ENCODE results near the gene ATG5. TPM values are rescaled to one million over a fixed set of nuclear protein-coding genes. Genes with fewer than 3 reads are reported as not detected.

Gene ATG5
- polyA plus RNA-seq, 1 donor from 2014 or later = 45.5 TPM

DNA sequence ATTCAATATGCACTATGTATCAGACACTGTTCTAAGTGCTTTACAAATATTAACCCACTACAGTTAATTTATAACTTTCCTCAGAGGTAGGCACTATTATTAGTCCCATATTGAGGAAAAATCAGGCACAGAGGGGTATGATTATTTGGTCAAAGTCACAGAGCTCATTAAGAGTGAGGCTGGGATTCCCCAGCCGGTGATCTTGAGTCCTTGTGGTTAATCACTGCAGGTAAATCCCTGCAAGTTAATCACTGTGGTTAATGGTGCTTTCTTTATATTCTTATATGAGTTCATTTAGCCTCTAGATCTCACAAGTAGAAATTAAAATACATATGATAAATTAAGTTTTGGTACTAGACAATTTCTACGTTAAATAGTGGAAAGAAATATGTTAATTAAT lies 44.2 kb upstream of the ATG5 start:
- no peak overlapping the region for H2AFZ ChIP-seq (ENCODE audit: low read depth, low read length)
- H4K20me1 ChIP-seq (ENCODE audit: insufficient read depth) = no peaks in the 10 kb centered on the region
- no peak for TF ChIP-seq RAD21 (conservative IDR thresholded peaks at IDR 0.05)
- TF ChIP-seq, protein P1, sequence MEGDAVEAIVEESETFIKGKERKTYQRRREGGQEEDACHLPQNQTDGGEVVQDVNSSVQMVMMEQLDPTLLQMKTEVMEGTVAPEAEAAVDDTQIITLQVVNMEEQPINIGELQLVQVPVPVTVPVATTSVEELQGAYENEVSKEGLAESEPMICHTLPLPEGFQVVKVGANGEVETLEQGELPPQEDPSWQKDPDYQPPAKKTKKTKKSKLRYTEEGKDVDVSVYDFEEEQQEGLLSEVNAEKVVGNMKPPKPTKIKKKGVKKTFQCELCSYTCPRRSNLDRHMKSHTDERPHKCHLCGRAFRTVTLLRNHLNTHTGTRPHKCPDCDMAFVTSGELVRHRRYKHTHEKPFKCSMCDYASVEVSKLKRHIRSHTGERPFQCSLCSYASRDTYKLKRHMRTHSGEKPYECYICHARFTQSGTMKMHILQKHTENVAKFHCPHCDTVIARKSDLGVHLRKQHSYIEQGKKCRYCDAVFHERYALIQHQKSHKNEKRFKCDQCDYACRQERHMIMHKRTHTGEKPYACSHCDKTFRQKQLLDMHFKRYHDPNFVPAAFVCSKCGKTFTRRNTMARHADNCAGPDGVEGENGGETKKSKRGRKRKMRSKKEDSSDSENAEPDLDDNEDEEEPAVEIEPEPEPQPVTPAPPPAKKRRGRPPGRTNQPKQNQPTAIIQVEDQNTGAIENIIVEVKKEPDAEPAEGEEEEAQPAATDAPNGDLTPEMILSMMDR (IDR thresholded peaks at IDR 0.05; ENCODE audit: poor library complexity, severe bottlenecking) = no peak
- no peak for TF ChIP-seq EZH2 (IDR thresholded peaks at IDR 0.05; ENCODE audit: borderline replicate concordance, insufficient read depth, low read length, poor library complexity, severe bottlenecking)
- TF ChIP-seq EP300 (conservative IDR thresholded peaks at IDR 0.05; ENCODE audit: poor library complexity, severe bottlenecking) = no peak
- no peak for TF ChIP-seq TAF1 (IDR thresholded peaks at IDR 0.05; ENCODE audit: low read depth)
- TF ChIP-seq MXI1 (conservative IDR thresholded peaks at IDR 0.05; ENCODE audit: poor library complexity, severe bottlenecking) = no peak
- no peak for TF ChIP-seq POLR2AphosphoS5 (IDR thresholded peaks at IDR 0.05)
- no peaks in the 10 kb centered on the region for H3K36me3 ChIP-seq (ENCODE audit: insufficient read depth, low read length)
- no peak overlapping the region for H3K27ac ChIP-seq (ENCODE audit: low read length)
- no peaks in the 10 kb centered on the region for H3K79me2 ChIP-seq (replicated peaks; ENCODE audit: insufficient read depth, low read length)
- no peaks in the 10 kb centered on the region for H3F3A ChIP-seq (ENCODE audit: insufficient read depth, low read length, poor library complexity, severe bottlenecking)
- H3K9me2 ChIP-seq (ENCODE audit: insufficient read depth, low read length) = no peaks in the 10 kb centered on the region
- no peaks in the 10 kb centered on the region for H3K9me3 ChIP-seq (ENCODE audit: low read length)
- no peaks in the 10 kb centered on the region for H3K27me3 ChIP-seq (ENCODE audit: insufficient read depth, low read depth, low read length)
- H3K9ac ChIP-seq (ENCODE audit: low read length) = no peak overlapping the region
- H3K4me2 ChIP-seq (ENCODE audit: low read length) = no peak overlapping the region
- no peak overlapping the region for H3K4me3 ChIP-seq (ENCODE audit: low read length)

DNA sequence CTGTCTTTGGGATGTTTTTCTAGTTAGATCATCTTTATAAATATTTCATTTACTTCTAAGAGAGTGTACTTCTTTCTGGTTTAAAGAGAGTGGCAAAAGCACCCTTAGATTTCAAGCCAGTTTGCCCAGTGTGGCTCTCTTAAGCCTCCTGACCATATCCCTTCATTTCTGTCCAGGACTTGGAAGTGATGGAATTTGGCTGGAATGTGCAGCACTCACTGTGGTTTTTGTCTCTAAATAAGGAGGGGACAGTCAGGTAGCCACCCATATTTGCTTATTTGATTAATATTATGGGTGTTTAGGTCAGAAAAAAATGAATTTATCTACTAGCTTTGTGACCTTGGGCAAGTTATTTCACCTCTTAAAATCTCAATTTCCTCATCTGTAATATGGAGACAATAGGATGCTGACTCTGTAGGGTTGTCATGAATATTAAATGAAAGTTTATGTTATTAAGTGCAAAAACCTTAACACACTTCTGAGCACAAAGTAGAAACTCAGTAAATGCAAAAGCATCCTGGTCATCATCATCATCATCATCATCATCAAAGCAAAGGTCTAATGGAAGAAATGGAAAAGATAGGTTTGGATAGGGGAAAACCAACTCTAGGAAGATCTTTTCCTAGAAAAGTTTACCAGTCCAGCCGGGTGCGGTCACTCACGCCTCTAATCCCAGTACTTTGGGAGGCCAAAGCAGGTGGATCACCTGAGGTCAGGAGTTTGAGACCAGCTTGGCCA lies 38.0 kb upstream of the ATG5 start:
- no peak overlapping the region for H3K9ac ChIP-seq (ENCODE audit: low read length)
- H3K27me3 ChIP-seq (ENCODE audit: insufficient read depth, low read depth, low read length) = peaks cover 34% of the 10 kb centered on the region
- no peak overlapping the region for H3K4me3 ChIP-seq (ENCODE audit: low read length)
- TF ChIP-seq EP300 (conservative IDR thresholded peaks at IDR 0.05; ENCODE audit: poor library complexity, severe bottlenecking) (no peak), SMC3 (conservative IDR thresholded peaks at IDR 0.05; ENCODE audit: poor library complexity) (no peak), TAF1 (IDR thresholded peaks at IDR 0.05; ENCODE audit: low read depth) (no peak), POLR2AphosphoS5 (IDR thresholded peaks at IDR 0.05) (no peak), EZH2 (IDR thresholded peaks at IDR 0.05; ENCODE audit: borderline replicate concordance, insufficient read depth, low read length, poor library complexity, severe bottlenecking) (no peak), MXI1 (conservative IDR thresholded peaks at IDR 0.05; ENCODE audit: poor library complexity, severe bottlenecking) (no peak)
- H3K9me3 ChIP-seq (ENCODE audit: low read length) = no peaks in the 10 kb centered on the region
- H3K79me2 ChIP-seq (replicated peaks; ENCODE audit: insufficient read depth, low read length) = no peaks in the 10 kb centered on the region
- H3K36me3 ChIP-seq (ENCODE audit: insufficient read depth, low read length) = no peaks in the 10 kb centered on the region
- H3K27ac ChIP-seq (ENCODE audit: low read length) = no peak overlapping the region
- H4K20me1 ChIP-seq (ENCODE audit: insufficient read depth) = no peaks in the 10 kb centered on the region
- no peaks in the 10 kb centered on the region for H3F3A ChIP-seq (ENCODE audit: insufficient read depth, low read length, poor library complexity, severe bottlenecking)
- no peaks in the 10 kb centered on the region for H3K9me2 ChIP-seq (ENCODE audit: insufficient read depth, low read length)
- no peak overlapping the region for H2AFZ ChIP-seq (ENCODE audit: low read depth, low read length)
- H3K4me2 ChIP-seq (ENCODE audit: low read length) = no peak overlapping the region

DNA sequence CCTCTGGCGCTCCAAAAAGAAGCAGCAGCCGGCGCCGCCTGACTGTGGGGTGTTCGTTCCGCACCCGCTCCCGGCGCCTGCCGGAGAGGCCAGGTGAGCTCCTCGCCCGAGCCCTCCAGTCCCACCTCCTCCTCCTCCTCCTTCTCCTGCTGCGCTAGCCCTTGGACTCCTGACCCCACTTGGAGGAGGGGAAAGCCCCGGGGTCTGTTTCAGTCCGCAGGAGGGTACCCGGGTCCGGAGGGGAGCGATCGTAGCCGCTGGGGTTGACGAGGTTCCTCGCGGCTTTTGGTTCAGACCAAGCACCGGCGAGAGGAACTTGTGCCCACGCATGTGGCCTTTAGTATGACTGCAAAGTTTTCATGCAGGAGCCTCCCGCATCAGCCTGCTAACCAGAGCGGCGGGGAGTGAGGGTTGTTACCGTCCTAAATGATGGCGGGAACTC lies 35.5 kb upstream of the ATG5 start:
- no peaks in the 10 kb centered on the region for H3K79me2 ChIP-seq (replicated peaks; ENCODE audit: insufficient read depth, low read length)
- H3F3A ChIP-seq (ENCODE audit: insufficient read depth, low read length, poor library complexity, severe bottlenecking) = no peaks in the 10 kb centered on the region
- H3K9me2 ChIP-seq (ENCODE audit: insufficient read depth, low read length) = no peaks in the 10 kb centered on the region
- no peak overlapping the region for H3K27ac ChIP-seq (ENCODE audit: low read length)
- peak overlapping the region; percentile 72 for H3K4me3 ChIP-seq (ENCODE audit: low read length)
- no peaks in the 10 kb centered on the region for H3K36me3 ChIP-seq (ENCODE audit: insufficient read depth, low read length)
- H4K20me1 ChIP-seq (ENCODE audit: insufficient read depth) = no peaks in the 10 kb centered on the region
- H3K9ac ChIP-seq (ENCODE audit: low read length) = no peak overlapping the region
- no peak overlapping the region for H3K4me2 ChIP-seq (ENCODE audit: low read length)
- TF ChIP-seq, protein P1 (IDR thresholded peaks at IDR 0.05; ENCODE audit: poor library complexity, severe bottlenecking) = no peak
- TF ChIP-seq EZH2 (IDR thresholded peaks at IDR 0.05; ENCODE audit: borderline replicate concordance, insufficient read depth, low read length, poor library complexity, severe bottlenecking) = peak; percentile 39
- no peak overlapping the region for H2AFZ ChIP-seq (ENCODE audit: low read depth, low read length)
- peaks cover 35% of the 10 kb centered on the region for H3K27me3 ChIP-seq (ENCODE audit: insufficient read depth, low read depth, low read length)
- no peaks in the 10 kb centered on the region for H3K9me3 ChIP-seq (ENCODE audit: low read length)

All from neural cell (in vitro differentiated cells).